NCI-H460 (cell line): ENCODE data around the gene GAS7. TPM values are rescaled to one million over a fixed set of nuclear protein-coding genes. Genes with fewer than 3 reads are reported as not detected.
"Not testable (repeated sequence)": the region's sequence is repeated elsewhere in the genome, so short reads cannot be mapped to it uniquely, and the experiment has no call there.

Source experiments
- DNase-seq: peaks from one replicate; pipeline ENCODE4 v3.0.0-alpha.2; 2016; ENCODE audit warnings: low read depth; ENCODE audit errors: extremely low read depth
- total RNA-seq: library from RNA; depleted of rRNA; stranded (reverse); fragments of >200 nt; shearing (Covaris generic); gene quantifications from 2 replicates; pipeline ENCODE4 v1.2.3, GENCODE V29; 2014

Gene GAS7
- total RNA-seq, 1 experiment from 2014 or later = 2.5 TPM

DNA sequence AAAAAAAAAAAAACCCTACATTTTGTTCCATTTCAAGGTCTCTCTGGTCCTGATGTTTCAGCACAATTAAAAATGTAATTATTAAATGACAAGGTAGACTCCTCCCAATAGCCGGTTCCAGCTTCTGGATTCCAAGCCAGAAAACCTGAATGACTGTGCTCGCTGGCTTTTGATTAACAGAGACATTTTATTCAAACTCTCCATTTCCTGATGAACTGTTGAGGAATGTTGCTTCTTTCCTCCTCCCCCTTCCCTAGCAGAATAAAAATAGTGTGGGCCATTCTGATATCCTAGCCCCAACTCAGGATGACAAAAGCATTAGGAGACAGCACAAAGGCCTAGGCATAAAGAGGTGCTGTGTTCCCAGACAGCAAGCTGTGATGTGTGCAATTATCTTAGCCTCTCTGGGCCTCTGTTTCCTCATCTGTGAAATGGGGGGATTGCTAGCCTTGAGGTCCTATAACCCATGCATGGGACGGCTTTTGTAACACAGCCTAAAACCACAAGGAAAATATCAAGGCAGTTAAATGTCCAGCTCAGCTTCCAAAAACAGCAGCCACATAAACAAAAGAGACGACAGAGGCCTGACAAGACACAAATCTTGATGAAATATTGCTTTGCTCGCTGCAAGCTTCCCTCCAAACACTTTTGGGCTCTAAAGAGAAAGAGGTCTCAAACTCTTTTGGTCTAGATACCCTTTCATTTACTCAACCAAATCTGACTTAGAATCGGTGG is 166.1 kb downstream of the GAS7 start:
- DNase-seq = no peak

DNA sequence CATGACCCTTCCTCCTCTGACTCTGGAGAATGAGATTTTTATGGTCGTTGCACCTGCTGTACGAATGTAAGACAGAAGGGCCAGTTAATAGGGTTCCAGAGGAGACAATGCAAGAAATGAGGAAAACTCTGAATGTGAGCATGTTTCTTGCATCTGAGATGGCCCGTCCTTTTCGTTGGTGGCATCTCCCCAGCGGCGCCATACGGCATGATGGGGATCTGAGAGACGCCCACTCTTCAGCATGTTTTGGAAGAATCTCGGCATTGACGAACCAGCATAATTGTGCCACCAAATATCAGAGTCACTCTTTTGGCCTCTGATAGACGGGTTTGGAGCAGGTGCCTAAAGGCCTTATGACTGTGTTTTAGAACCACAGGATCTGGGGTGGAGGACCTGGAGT is 166.8 kb downstream of the GAS7 start:
- no peak for DNase-seq

DNA sequence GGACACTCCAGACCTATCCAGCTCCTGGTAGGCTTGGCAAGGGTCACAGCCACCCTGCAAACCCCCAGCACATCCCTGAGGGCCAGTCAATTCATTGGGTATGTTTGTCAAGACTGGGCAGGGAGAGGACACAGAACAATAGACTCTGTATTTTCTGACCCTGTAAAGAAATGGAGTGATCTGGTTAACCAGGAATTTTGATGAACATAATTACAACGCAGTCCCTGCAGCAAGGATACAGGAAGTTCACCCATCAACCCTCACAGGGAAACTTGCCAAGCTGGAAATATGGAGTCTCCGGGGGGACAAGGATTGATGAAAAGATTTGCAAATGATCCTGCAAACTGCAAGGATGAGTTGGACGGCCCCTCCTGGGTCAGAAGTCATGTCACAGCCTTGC is 167.3 kb downstream of the GAS7 start:
- DNase-seq = no peak

DNA sequence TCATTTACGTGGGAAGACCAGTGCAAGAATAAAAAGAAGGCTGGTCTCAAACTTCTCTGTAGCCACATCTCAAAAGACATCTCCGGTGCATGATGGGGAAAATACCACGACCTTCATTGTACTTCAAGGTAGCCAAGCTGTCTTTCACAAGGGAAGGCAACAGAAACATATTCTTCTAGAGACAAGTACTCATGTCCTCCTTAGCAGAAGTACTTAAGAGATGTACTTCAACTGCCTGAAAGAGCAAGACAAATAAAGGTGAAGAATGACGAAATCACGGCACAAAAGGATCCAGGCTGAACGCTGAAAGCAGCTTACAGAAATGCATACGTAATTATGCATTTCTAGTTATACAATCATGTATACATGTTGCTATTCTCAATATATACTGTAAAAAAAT is 169.3 kb downstream of the GAS7 start:
- DNase-seq = no peak

DNA sequence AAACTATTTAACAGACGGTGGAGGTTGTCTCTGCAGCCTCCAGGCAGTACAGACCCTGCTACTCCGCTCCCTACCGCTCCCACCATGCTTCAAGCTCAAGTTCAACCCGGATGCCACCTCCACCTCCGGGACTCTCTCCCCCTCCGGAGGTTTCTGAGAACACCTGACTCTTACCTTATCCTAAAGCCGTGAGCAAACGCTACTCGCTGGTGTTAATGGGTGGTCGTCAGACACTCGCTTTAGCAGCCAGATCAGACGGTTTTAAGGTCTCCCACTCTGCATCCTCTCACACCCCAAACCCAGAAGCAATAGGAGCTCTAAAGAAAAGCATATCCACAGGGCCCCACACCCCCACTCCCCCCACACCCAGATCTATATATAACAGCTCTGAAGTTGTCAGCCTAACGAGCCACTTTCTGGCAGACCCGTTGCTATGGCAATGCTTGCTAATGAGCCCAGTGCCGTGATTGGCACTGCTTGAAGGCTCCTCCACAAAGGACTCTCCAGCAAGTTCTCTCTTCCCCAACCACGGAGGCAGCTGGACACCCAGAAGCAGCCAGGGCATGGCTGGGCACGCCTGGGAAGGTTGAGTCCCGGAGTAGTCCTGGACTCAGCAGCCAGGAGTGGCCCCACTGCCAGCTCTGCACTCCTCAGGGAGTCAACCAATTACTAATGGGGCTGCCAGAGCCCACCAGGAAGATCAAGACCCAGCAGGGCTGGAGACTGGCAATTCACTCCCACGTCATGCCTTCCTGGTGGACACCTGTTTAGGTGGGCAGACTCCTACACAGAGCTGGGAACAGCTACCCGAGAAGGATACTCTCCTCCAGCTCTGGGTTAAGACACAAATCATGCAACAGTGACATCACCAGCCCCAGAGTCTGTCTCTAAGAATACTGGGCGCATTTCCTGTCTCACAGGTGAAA is 172.2 kb downstream of the GAS7 start:
- DNase-seq = no peak

DNA sequence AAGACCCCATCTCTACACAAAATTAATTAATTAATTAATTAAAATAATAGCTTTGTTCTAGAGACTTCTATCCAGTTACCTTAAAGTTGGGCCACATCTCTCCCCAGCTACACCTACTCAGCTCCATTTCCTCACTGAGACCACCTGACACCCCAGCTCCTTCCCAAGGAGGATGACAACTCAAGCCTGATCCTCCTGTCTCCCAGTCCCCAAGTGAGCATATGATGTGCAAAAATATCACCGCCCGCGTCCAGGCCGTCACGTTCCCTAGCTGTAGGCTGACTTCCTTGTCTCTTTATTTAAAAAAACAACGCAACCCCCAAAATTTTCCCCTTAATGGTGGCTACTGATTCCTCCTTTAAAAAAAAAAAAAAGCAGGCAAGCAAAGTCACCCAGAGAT is 173.2 kb downstream of the GAS7 start:
- no peak for DNase-seq

DNA sequence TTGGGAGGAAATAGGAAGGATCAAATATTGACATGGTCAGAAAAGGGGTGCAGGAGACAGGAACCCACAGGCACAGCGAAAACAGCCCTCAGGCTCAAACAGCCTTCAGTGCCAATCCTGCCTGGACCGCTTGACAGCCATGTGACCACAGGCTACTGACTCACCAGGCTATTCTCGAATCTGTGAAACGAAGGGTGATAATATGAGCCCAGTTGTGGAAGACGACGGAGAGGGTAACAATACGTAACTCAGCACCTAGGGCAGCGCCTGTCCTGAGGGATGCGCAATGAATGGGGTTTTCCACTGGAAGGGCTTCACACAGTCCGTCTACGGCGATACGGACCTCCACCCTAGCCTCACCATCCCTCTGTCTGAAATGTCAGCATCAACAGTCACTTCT is 176.0 kb downstream of the GAS7 start:
- DNase-seq = no peak

DNA sequence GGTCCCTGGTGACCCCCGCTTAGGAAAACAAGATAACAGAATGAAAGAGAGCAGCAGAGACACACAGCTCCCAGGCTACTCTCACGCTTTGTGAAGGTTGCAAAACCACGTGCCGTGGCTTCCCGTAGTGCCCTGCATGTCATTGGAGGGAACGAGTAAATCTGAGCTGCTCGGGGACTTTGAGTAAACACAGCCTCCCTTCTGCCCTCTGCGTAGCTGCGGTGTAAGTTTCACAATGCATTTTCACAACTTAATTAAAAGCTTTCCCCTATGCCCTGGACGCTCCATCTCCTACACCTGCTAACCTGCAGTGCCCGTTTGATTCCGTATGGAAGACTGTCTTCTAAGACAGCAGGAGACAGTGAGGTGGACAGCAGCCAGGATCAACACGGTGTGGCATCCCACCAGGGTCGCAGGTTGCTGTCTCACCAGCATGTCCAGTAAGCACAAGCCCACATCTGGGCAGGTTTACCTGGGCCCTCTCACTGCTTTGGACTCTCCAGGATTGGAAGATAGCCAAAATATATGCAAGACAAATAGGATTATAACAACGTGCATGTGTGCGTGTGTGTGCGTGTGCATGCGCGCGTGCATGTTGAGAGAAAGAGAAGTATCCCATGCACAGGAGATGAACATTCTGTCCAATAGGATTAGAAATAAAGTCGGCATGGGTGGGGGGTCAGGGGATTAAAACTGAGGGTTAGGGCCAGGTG is 177.0 kb downstream of the GAS7 start:
- DNase-seq = no peak

DNA sequence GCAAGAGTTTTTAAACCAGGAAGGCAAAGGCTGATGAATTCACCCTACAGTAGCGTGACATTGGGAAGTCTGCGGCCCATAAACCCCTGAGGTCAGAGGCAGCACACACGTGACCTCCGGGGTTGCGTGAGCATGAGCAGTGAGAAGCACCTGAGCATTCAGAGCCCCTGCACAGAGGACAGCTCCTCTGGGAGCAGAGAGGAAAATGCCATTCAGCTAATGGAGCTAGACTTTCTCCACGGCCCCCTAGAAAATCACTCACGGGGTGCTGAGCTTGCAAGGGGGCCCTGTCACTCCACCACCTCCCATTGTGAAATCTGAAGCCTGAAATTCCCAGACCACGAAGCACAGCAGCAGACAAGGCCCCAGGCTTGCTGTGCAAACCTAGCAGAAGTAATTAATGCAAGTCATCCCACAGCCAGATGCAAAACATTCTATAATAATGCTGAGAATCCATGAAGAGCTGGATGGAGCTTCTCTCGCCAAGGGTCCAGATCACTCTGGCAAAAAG is 178.4 kb downstream of the GAS7 start:
- DNase-seq = no peak

DNA sequence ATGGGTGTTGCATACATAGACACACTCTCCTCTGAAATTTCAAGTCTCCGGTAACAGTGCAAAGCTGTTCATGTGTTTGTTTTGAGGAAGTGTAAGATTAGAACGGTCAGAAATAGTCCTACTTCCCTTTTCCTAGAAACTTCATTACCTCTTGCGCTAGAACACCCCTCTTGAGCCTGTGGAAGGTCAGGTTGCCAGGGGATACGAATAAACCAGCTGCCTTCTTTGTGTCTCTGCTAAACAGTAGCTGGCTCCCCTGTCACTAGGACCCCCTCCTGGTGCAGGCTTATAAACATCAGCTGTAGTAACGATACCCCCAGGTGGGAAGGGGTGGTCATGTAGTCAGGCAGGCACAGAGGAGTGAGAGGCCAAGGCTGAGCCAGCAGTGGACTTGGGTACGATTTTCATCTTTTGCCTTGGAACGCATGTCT is 179.9 kb downstream of the GAS7 start:
- no peak for DNase-seq

DNA sequence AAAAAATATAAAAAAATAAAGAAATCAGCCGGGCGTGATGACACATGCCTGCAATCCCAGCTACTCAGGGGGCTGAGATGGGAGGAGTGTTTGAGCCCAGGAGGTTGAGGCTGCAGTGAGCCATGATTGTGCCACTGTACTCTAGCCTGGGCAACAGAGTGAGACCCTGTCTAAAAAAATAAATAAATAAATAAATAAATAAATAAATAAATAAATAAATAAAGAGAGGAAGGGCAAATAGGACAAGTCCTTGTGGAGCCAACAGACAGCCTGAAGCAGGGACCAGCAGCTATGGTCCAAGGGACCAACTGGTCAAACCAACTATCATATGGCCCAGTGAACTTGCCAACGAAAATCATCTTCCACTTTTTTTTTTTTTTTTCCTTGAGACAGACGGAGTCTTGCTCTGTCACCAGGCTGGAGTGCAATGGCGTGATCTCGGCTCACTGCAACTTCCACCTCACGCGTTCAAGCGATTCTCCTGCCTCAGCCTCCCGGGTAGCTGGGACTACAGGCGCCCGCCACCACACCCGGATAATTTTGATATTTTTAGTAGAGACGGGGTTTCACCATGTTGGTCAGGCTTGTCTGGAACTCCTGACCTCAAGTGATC is 181.3 kb downstream of the GAS7 start:
- DNase-seq = not testable (repeated sequence)

DNA sequence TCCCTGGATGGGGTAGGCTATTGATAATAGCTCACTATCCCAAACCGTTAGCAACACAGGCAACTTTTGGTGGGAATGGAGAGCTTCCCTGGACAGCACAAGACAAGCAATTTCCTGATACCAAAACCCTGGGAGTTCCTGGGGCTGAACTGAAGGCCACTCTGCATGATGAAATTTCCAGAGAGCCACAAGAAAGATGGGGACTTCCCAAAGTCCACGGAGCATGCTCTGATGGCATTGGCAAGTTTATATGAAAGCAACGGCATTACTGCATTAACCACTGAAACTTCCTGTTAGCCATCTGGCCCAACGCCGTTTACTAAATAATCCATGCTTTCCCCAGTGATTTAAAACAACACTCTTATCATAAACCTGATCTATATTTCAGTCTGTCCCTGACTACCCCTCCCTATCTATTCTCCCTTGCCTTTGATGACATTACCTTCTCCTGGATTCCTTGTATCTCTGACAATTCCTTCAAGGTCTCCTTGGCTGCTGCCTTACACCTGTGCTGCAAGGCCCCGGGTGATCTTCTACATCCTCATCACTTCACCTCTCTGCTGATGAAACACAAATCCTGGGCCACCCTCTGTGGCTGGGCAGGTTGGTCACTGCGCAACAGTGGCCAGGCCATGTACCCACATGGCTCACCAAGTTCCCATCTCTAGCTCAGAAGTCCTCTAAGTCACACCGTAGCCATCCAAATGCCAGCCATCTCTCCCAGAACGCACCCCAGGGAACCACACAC is 184.9 kb downstream of the GAS7 start:
- no peak for DNase-seq

DNA sequence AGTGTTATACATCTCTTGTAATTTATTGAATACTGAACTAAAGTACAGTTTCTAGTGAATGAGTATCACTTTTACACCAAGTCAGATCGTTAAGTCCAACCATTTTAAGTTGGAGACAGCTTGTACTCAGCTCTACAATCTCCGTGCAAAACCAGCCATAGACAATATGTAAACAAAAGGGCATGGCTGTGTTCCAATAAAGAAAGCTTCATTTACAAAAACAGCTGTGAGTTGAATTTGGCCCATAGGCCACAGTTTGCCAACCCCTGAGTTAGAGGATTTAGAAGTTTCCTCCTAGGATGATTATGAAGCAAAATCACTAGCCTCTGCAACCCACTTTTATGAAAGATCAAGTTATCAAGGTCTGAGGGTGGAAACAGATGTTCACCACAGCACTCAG is 187.7 kb downstream of the GAS7 start:
- DNase-seq = no peak

DNA sequence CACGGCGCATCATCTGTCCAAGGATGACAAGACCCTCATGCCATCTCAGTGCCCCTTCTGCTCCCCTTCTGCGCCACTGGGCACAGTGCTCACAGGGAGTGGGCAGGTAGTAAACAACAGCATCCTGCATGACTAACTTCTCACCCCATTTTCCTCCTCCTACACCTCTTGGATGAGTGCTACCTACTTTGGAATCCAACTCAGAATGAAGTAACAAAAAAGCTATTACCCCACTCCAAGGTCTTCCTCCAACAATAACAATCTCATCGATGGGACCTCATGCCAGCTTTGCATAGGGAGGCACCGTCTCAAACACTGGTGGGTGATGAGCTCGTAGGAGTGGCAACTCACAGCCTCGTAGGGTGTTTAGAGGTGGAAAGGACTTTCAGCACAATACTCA is 194.7 kb downstream of the GAS7 start:
- DNase-seq = no peak

DNA sequence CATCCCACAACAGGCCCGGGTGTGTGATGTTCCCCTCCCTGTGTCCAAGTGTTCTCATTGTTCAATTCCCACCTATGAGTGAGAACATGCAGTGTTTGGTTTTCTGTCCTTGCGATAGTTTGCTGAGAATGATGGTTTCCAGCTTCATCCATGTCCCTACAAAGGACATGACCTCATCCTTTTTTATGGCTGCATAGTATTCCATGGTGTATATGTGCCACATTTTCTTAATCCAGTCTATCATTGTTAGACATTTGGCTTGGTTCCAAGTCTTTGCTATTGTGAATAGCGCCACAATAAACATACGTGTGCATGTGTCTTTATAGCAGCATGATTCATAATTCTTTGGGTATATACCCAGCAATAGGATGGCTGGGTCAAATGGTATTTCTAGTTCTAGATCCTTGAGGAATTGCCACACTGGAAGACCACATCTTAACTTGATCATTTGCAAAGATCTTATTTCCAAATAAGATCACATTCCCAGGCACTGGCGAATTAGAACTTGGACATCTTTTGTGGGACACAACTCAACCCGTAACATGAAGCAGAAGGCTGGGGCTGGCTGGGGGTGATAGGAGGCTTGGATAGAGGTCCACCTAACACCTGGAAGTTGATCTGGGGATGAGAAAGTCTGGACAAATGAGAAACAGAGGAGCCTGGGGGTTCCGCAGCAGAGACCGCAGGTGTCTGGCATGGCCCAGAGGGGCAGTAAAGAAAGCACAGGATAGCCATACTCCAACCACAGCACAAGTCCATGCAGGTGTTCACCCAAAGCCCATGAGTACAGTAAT is 195.6 kb downstream of the GAS7 start:
- not testable (repeated sequence) for DNase-seq

DNA sequence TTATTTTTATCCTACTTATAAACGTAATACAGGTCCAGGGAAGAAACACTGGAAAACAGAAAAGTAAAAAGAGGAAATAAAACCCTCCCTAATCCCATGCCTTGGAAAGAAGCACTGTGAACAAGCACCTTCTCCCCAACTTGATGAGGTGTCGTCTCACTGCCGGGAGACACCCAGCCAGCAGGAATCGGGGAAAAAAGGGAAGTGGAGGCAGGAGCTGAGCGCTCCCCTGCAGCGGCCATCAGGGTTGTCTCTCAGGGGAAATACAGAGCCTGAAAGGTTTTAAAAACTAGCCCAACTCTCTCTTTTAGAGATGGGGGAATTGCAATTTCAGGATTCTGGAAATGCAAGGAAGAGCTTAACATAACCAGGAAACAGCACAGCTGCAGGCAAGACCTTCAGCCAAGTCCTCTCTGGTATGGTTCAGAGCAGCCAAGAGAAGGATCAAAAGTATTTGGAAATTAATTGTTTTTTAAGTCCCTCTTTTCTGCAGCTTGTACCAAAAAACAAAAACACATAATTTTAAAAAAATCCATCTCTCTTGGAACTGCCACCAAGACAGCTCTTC is 197.0 kb downstream of the GAS7 start:
- DNase-seq = no peak

DNA sequence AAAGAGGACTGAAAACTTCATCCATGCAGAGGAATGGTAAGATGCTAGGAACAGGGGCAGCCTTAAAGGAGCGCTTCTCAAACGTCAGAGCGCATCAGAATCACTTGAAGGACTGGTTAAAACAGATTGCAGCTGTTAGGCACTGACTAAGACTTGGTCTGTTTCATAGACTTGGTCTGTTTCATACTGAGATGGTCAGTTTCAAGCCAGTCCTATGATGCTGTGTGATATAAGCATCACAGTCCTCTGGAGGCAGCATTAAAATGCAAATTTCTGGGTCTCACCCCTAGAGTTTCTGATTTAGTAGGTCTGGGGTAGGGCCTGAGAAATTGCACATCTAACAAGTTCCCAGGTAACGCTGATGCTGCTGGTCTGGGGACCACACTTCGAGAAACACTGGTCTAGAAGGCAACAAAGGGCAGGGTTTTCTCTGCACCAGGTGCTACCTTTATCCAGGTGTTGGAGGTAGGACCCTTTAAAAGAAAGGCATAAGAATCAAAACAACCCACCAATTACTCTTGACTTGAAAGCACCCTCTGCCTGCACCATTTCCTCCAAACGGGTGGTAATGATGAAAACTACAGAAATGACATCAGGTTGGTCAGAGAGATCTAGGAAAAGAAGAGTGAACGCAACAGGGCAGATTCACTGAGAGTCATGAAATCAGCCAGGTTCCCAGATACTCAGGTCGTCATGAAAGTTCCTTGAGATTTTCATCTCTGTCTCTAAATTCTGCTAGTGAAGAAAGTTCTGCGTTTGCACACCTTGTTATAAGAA is 198.3 kb downstream of the GAS7 start:
- DNase-seq = no peak

DNA sequence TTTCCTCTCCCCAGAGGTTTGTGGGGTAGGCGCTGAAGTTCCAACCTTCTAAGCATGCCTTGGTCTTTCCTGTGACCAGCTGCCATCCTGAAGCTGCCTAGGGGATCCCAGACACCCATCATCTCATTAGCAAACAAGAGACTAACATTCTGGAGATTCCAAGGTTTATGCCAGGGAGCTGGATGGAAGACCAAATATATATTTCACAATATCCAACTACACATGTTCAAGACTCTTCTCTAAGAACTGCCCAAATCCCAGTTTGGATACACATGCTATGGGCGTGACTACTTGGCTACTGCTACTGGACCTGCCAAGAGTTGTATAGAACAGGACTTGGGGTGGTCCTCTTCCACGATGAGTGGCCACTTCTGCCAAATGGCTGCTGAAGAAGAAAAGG is 200.3 kb downstream of the GAS7 start:
- no peak for DNase-seq
